Stimulated activated CD4-positive, alpha-beta T cell treated with anti-CD3 and anti-CD28 coated beads, Interleukin-12 subunit alpha, Interleukin-12 subunit beta, amount 100 ng/mL, for 24 hours (primary cell): ENCODE measurements around the gene STUB1.

Experiments used
- DNase-seq, 2 experiments: peaks; one replicate each; pipeline ENCODE4 v3.0.0-alpha.2; 2020; ENCODE audit warnings: low read depth in 2 of 2

STUB1 gene

GRCh38 chr16:679814-680624 is at the start of gene STUB1:
Gene STUB1 (plus strand): TSS chr16:680410. CDS start chr16:680526, 116 bp downstream.
- peak; percentile 82 to 90 for DNase-seq

- no peak for DNase-seq
These were observed 49.3 kb upstream of the STUB1 start, which contains the start of gene WFIKKN1 for GRCh38 chr16:630815-631405. Gene WFIKKN1 (plus strand): TSS chr16:630985. CDS start chr16:631254, 269 bp downstream.

- DNase-seq = no peak
These were observed 48.3 kb upstream of the STUB1 start for GRCh38 chr16:631808-632358.

- DNase-seq = no peak
These were observed 47.5 kb upstream of the STUB1 start for GRCh38 chr16:632486-633335.

- DNase-seq = no peak
These were observed 46.7 kb upstream of the STUB1 start for GRCh38 chr16:633336-634050.

- DNase-seq = no peak
These were observed 46.0 kb upstream of the STUB1 start for GRCh38 chr16:634051-634670.

GRCh38 chr16:634996-635395 is 45.2 kb upstream of the STUB1 start:
- no peak for DNase-seq

- no peak for DNase-seq
These were observed 44.5 kb upstream of the STUB1 start for GRCh38 chr16:635573-636205.

- peak; percentile 89 to 90 for DNase-seq
These were observed 43.8 kb upstream of the STUB1 start, which contains the start of gene METTL26 for GRCh38 chr16:636206-637080. Gene METTL26 (minus strand): TSS chr16:636305. CDS start chr16:636290, 15 bp downstream.

GRCh38 chr16:637081-638018 is 42.9 kb upstream of the STUB1 start:
- DNase-seq = peak; percentile 85 to 87

GRCh38 chr16:638034-638543 is 42.1 kb upstream of the STUB1 start:
- DNase-seq = no peak

- DNase-seq = no peak
These were observed 41.4 kb upstream of the STUB1 start for GRCh38 chr16:638836-639235.

- DNase-seq = no peak
These were observed 39.6 kb upstream of the STUB1 start for GRCh38 chr16:640614-641013.

GRCh38 chr16:641326-642188 is 38.7 kb upstream of the STUB1 start, which contains the start of gene MCRIP2:
Gene MCRIP2 (plus strand): TSS chr16:641828. CDS start chr16:641992, 164 bp downstream.
- DNase-seq = peak; percentile 58 to 79

GRCh38 chr16:642189-643049 is 37.8 kb upstream of the STUB1 start:
- DNase-seq = peak in 1 of 2 experiments; percentile 35

- no peak for DNase-seq
These were observed 37.2 kb upstream of the STUB1 start for GRCh38 chr16:643050-643368.
